GM12874 (cell line): Measurements from ENCODE around the gene SNX7.

Source experiments
- TF ChIP-seq, protein P1 (sequence below): IDR thresholded peaks from 2 replicates; pipeline ENCODE4 v1.5.1; 2011; ENCODE audit warnings: low read depth, mild to moderate bottlenecking, control low read depth, low read length, moderate library complexity; ENCODE audit not compliant: insufficient read depth

The SNX7 gene

GRCh38 chr1:98660940-98661543 lies 479 bp upstream of the SNX7 start:
- TF ChIP-seq, protein P1, sequence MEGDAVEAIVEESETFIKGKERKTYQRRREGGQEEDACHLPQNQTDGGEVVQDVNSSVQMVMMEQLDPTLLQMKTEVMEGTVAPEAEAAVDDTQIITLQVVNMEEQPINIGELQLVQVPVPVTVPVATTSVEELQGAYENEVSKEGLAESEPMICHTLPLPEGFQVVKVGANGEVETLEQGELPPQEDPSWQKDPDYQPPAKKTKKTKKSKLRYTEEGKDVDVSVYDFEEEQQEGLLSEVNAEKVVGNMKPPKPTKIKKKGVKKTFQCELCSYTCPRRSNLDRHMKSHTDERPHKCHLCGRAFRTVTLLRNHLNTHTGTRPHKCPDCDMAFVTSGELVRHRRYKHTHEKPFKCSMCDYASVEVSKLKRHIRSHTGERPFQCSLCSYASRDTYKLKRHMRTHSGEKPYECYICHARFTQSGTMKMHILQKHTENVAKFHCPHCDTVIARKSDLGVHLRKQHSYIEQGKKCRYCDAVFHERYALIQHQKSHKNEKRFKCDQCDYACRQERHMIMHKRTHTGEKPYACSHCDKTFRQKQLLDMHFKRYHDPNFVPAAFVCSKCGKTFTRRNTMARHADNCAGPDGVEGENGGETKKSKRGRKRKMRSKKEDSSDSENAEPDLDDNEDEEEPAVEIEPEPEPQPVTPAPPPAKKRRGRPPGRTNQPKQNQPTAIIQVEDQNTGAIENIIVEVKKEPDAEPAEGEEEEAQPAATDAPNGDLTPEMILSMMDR: no peak

- TF ChIP-seq, protein P1: no peak
These were observed 792 bp downstream of the SNX7 start for GRCh38 chr1:98662356-98662670.

- TF ChIP-seq, protein P1: no peak
These were observed 7.2 kb downstream of the SNX7 start for GRCh38 chr1:98668733-98669132.

DNA sequence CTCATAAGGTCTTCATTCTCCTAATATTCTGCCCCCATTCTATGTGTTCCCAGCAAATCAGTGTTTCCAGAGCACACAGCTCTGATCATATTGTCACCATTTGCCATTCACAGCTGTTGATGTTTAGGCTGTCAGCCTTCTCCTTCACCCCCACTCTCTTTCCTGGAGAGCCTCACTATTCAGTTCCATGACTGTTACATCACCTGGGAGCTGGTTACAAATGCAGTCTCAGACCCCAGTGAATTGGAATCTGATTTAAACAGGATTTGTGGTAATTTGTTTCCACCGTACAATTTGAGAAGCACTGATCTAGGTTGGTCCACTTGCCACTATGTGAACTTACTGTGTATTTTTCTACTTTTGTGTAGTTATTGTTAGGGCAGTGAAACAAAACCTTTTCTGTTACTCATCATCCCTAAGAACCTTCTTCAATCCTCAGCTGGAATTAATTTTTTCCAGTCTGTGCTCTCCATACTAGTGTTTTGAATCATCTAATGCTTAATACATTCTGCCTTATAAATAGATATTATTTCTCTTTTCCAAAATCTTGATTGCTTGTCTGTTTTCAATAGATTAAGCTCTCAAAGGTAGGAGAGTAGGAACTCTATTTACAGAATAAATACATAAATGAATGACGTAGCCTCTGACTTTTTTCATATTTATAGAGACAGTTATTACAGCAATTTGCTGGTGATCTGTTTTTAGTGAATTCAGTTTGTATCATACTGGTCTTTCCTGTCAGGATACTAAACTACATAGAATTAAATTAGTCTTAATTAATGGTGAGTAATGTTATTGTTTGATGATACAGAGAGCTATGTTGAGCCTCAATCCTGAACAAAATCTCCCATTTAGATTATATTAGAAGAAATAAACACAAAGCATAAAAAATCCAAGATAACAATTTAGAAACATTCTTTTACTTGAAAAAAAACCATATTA lies 8.1 kb downstream of the SNX7 start:
- TF ChIP-seq, protein P1: no peak

GRCh38 chr1:98672189-98672588 lies 10.7 kb downstream of the SNX7 start:
- TF ChIP-seq, protein P1: no peak

DNA sequence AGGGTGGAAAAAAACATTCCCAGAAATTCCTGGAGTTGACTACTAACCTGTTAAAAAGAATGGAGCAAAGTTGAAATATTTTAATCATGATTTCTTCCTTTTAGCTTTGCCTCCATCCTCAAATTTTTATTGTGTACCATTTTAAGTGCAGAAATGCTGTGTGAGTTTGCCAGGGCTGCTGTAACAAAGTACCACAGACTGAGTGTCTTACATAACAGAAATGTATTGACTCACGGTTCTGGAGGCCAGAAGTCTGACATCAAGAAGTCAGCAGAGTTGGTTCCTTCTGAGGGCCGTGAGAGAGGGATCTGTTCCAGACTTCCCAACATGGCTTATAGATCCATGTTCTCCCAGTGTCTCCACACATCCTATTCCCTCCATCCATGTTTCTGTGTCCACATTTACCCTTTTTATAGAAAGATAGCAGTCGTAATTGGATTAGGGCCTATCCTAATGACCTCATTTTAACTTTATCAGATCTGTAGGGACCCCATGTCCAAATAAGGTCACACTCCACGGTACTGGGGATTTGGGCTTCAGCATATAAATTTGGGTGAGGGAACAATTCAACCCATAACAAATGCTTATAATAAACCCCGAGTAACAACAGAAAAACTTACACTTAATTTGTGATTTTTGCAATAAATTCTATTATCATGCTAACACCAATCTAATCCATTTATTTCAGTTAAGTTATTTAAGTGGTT lies 12.7 kb downstream of the SNX7 start:
- TF ChIP-seq, protein P1: no peak

- TF ChIP-seq, protein P1: no peak
These were observed 13.8 kb downstream of the SNX7 start for GRCh38 chr1:98675282-98675681.
